Measurements from ENCODE around the gene WWOX. TPM values are rescaled to one million over a fixed set of nuclear protein-coding genes. Genes with fewer than 3 reads are reported as not detected.

Gene WWOX
- total and polyA plus RNA-seq, 2 donors (not counting 3 experiments of a cell fraction or from before 2014, with no cell fraction given): 6.2 to 12.5 TPM

DNA sequence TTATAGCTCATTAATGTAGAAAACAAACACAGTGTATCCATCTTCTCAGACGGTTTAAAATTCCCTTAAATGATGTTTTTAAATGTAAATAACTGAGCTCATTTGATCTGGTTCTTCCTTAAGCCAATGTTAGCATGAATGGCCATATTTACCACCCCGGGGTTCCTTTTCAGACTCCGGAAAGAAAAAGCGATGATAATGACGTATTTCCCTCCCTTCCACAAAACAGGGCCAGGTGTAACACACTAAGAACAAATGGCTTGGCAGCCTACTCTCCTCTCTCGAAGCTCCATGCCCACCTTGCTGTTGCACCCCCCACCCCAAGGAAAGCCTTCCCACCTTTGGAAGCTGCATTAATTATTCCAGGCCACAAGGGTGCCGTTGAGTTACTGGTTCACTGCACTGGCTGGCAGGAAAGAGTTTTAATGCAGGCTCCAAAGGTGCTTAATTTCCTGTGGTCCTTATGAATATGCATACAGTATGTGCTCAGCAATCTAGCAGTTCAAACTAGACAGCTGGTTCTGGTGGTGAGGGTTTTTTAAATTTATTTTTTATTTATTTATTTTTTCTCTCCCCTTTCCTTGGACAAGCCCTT lies 378.9 kb downstream of the WWOX start:
- Histone ChIP-seq H3K4me1 (ENCODE audit: control insufficient read depth, extremely low read depth, insufficient read depth, low read length) (no peaks in the 10 kb centered on the region), H3K27me3 (ENCODE audit: control insufficient read depth in 2 of 2, insufficient read depth in 2 of 2, low read length in 2 of 2) (no peaks in the 10 kb centered on the region), H4K20me1 (replicated peaks; ENCODE audit: control insufficient read depth, extremely low read depth, insufficient read depth, low read length) (no peaks in the 10 kb centered on the region), H2AFZ (ENCODE audit: low read depth, low read length) (no peak overlapping the region), H3K36me3 (ENCODE audit: control insufficient read depth in 2 of 2, extremely low read depth in 1 of 2, insufficient read depth in 2 of 2, low read length in 2 of 2) (no peaks in the 10 kb centered on the region), H3K27ac (ENCODE audit: insufficient read depth, low read depth, low read length) (no peak overlapping the region), H3K9ac (replicated peaks; ENCODE audit: extremely low read depth, insufficient read depth, low read length) (no peak overlapping the region), H3K9me1 (replicated peaks; ENCODE audit: control insufficient read depth, extremely low read depth, insufficient read depth, low read length) (no peaks in the 10 kb centered on the region), H3K4me2 (ENCODE audit: insufficient read depth, low read length) (no peak overlapping the region), H3K9me3 (replicated peaks; ENCODE audit: control insufficient read depth, insufficient read depth, low read length) (peaks cover 2% of the 10 kb centered on the region), H3K4me3 (replicated peaks in 1 of 3; ENCODE audit: insufficient read depth in 1 of 3, low read depth in 1 of 3, low read length in 3 of 3) (no peak overlapping the region), H3K79me2 (ENCODE audit: control insufficient read depth, insufficient read depth, low read length) (no peaks in the 10 kb centered on the region)
- no peak for FAIRE-seq
- no TSS peak for BruUV-seq (replicated peaks)
- no peak for TF ChIP-seq CTCF (IDR thresholded peaks at IDR 0.05; ENCODE audit: extremely low read depth in 1 of 2, insufficient read depth in 1 of 2, low read depth in 1 of 2, low read length in 2 of 2)
- no peak for TF ChIP-seq EZH2 (IDR thresholded peaks at IDR 0.05; ENCODE audit: borderline replicate concordance, low read depth, low read length, severe bottlenecking)
- TF ChIP-seq GATA2 (IDR thresholded peaks at IDR 0.05; ENCODE audit: insufficient read depth, insufficient read length, low read depth, low read length): no peak
- TF ChIP-seq FOS (IDR thresholded peaks at IDR 0.05; ENCODE audit: borderline replicate concordance, insufficient read depth, low read length): no peak
- TF ChIP-seq MYC (IDR thresholded peaks at IDR 0.05; ENCODE audit: low read depth, low read length): no peak
- no peak for TF ChIP-seq JUN (IDR thresholded peaks at IDR 0.05; ENCODE audit: borderline replicate concordance, insufficient read depth, insufficient read length, low read depth)
- no peak for TF ChIP-seq POLR2A (IDR thresholded peaks at IDR 0.05; ENCODE audit: low read depth, low read length)
- TF ChIP-seq, protein P1, sequence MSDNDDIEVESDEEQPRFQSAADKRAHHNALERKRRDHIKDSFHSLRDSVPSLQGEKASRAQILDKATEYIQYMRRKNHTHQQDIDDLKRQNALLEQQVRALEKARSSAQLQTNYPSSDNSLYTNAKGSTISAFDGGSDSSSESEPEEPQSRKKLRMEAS (IDR thresholded peaks at IDR 0.05; ENCODE audit: insufficient read depth, insufficient read length): no peak
- TF ChIP-seq POLR2AphosphoS5 (IDR thresholded peaks at IDR 0.05; ENCODE audit: insufficient read depth, low read depth, low read length): no peak
- intact Hi-C loops (cut with micrococcal nuclease) (no loop called here), dilution Hi-C loops (cut with MboI; ENCODE audit: extremely low pct_ligation_motif_present, low sequenced_read_pairs) (no loop called here)
- DNase-seq (ENCODE audit: low read depth, low spot score): no peak
- ChIA-PET CTCF (no interaction called here), POLR2A (no interaction called here)
